NCI-H2107 treated with DMSO at 0.1 percent for 48 hours (cell line): ENCODE data around the gene TOP3A.
A peak's percentile ranks its signal among the peaks of the same experiment; 100 is the strongest.

Experiments
- DNase-seq: peaks from one replicate; lab custom pipeline; 2025; ENCODE audit not compliant: unreplicated experiment; lab: John Stamatoyannopoulos, UW

The TOP3A gene

GRCh38 chr17:18233803-18234518 lies 80.8 kb downstream of the TOP3A start:
- DNase-seq: no peak

GRCh38 chr17:18231164-18231563 lies 83.6 kb downstream of the TOP3A start:
- no peak for DNase-seq

- DNase-seq: no peak
Measured at GRCh38 chr17:18230288-18231141, 84.3 kb downstream of the TOP3A start.

GRCh38 chr17:18229771-18230170 lies 85.0 kb downstream of the TOP3A start:
- DNase-seq: no peak

GRCh38 chr17:18229254-18229653 lies 85.5 kb downstream of the TOP3A start:
- no peak for DNase-seq

- no peak for DNase-seq
Measured at GRCh38 chr17:18228176-18228682, 86.6 kb downstream of the TOP3A start.

- DNase-seq: no peak
Measured at GRCh38 chr17:18227635-18228034, 87.2 kb downstream of the TOP3A start.

- DNase-seq: no peak
Measured at GRCh38 chr17:18226284-18226945, 88.4 kb downstream of the TOP3A start.

GRCh38 chr17:18225642-18226283 lies 89.0 kb downstream of the TOP3A start:
- DNase-seq: no peak

- DNase-seq: peak; percentile 7
Measured at GRCh38 chr17:18225121-18225641, 89.6 kb downstream of the TOP3A start, which contains the start of gene LLGL1. TSS of gene LLGL1 (plus strand) at chr17:18225635. CDS start at chr17:18225683, 48 bp downstream.

- no peak for DNase-seq
Measured at GRCh38 chr17:18224387-18225120, 90.2 kb downstream of the TOP3A start.

GRCh38 chr17:18224053-18224386 lies 90.8 kb downstream of the TOP3A start:
- no peak for DNase-seq
